ENCODE results near the gene MGAT4C.
"Not testable (repeated sequence)": the region's sequence is repeated elsewhere in the genome, so short reads cannot be mapped to it uniquely, and the experiment has no call there.

MGAT4C gene

DNA sequence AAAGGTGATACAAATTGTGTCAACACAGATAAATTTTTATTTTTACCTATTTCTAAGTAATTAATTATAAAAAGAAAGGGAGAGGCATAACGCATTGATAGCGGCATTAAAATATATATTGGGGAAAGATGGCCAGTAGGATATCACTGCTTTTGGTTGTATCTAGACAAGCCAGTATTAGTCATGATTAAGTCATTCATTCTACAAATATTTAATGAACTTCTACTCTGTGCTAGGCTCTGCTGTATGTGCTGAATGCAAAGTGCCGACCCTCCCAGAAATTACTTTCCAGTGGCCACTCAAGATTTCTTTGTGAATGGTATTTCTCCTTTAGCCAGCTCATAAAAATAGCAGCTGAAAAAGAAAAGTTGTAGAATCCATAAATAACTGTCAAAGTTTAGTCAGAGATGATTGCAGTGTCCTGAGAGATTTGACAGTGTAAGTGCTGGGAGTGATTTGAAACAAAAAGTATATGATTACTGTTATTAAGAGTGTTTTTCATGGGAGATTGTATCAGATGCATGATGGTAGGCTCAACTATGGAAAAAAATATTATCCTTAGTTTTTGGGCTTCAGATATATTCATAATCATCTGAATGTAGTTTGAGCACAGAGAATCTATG, 133.2 kb downstream of the MGAT4C start:
- DNase-seq, result no peak

DNA sequence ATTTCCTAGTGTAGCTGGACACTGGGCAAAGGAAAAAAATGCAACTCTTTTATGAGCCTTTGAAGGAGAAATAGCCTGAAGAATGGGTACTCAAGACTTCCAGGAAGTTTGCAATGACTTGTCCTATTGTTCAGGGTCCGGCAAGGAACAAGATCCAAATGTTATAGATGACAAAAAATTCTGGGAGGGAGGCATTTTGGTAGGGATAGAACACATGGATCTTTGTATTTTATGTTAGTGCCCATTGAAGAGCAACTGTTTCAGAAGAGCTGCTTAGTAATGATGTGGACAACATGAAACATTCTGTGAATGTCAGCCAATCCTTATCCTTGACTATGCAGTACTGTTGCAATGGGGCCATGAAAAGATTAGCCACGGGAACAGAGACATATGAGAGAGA, 138.0 kb downstream of the MGAT4C start:
- no peak for DNase-seq

DNA sequence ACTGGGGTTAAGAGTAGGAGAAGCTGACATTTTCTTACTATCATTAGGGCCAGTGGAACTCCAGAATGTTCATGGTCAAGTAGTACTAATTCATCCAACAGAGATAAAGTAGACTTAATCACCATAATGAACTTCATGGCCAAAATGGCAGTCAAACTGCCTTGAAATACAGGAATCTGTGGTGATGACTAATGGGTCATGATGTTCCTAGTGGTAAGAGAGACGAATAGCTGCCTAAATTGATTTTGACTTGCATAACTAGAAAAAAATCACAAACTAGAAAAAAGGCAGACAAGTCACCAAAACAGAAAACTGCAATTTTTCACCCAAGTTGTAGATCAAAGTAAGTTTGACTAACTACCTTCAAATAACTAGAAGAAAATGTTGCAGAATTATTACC, 138.5 kb downstream of the MGAT4C start:
- no peak for DNase-seq

DNA sequence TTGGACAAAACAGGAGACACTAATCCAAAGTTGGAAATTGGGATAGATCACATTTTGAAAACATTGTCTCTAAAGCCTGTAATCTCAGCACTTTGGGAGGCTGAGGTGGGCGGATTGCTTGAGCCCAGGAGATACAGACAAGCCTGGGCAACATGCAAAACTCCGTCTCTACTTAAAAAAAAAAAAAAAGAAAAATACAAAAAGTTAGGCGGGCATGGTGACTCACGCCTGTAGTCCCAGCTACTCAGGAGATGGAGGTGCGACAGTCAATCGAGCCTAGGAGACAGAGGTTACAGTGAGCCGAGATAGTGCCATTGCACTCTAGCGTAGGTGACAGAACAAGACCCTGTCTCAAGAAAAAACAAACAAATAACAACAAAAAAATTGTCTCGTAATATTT, 152.1 kb downstream of the MGAT4C start:
- DNase-seq, result no peak

DNA sequence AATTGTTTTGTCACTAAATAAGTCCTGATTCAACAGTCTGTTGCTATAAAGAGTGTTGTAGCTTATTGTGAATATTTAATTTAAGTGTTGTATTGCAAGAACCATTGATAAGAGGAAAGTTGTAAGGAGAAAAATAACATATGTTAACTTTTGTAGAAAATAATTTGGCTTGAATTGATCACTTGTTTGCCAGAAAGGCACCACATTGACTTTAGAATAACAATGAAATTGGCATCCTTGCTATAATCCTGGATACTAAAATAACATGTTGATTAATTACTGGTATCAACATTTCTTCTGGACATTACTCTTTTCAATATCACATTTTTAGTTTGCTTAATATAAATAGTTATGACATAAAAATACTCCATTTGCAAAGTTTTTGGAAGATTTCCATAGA, 159.0 kb downstream of the MGAT4C start:
- no peak for DNase-seq

DNA sequence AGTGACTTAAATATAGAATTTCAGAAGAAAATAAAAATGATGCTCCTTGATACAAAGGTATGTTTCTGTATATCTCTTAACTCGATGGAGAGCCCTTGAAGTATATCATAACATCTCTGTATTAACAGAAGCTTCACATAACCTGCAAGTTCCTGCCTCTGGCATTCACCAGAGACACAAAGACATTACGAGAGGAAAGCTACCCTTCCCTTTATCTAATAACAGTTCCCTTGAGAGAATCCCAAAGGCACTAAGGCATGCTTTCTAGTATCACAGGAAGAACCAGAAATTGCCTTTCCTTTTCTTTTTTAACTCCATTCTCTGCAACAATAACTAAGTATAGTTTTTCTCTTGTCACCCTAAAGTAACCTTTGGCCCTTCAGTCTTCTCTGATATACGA, 164.5 kb downstream of the MGAT4C start:
- no peak for DNase-seq

DNA sequence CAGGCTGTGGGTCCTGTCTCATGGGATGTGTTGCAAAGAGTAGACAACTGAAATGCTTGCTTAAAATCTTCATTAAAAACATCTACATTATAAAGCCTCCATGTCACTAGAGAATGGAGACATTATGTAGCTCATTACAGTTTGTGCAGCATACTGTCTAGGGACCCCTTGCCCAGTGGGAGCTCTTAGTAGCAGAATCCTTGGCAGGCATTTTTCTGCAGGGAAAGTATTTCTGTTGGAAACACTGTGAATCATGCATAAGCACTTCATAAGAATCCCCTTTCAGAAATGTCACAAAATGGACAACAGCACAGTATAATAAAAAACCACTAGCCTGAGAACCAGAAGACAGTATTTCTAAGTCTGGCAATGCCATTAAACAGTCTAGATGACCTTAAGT, 174.3 kb downstream of the MGAT4C start:
- no peak for DNase-seq

DNA sequence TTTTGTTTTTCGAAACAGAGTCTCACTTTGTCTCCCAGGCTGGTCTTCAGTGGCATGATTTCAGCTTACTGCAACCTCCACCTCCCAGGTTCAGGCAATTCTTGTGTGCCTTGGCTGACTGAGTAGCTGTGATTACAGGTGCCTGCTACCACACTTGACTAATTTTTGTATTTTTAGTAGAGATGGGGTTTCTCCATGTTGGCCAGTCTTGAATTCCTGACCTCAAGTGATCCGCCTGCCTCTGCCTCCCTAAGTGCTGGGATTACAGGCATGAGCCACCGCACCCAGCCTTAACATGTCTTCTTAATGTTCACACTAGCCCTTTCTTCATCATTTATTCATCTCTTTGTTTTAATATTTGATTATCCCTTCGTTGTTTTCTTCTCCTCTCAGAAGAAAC, 197.1 kb downstream of the MGAT4C start:
- DNase-seq, result not testable (repeated sequence)

DNA sequence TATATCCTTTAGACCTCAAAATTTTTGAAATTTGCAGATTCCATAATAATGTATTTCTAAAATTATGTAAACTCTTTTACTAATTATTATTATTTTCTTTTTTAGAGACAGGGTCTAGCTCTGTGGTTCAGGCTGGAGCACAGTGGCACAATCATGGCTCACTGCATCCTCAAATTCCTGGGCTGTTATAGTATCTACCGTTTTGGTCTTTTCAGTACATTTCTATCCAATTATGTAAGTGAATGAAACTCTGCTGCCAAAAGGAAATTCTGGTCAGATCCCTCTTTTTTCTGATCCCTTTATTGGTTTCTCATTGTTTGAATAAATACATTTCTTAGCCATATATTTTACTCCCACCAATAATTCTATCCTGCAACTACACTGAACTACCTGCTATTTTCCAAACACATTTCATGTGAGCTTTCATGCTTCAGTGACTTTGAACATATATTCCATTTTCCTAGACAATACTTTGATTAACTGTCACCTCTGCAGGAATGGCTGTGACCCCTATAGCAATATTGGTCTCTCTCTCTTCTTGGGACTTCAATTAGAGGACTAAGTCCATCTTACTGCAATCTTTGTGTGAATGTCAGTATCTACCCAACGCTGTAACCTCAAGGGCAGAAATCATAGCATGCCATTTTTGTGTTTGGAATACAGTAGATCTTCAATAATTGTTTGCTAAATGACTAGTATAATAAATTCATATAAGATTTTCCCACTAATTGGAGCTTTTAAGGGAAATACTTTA, 198.9 kb downstream of the MGAT4C start:
- no peak for DNase-seq

DNA sequence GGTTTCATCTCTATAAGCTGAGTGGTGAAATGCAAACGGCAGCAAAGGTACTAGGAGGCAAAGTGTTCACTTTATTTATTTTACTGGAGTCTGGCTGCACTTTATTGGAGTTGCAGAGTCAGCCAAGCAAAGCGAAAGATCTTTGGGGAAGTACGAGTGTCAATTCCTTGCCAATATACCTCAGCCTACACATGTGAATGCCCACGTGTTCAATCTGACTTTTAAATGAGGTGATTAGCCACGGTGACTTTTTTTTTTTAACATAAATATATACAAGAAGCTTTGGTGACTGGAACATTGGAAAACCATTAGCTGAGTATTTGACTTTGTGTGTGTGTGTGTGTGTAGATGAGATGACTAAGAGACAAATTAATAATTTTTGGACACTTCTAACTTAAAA, 203.3 kb downstream of the MGAT4C start:
- DNase-seq, result no peak

DNA sequence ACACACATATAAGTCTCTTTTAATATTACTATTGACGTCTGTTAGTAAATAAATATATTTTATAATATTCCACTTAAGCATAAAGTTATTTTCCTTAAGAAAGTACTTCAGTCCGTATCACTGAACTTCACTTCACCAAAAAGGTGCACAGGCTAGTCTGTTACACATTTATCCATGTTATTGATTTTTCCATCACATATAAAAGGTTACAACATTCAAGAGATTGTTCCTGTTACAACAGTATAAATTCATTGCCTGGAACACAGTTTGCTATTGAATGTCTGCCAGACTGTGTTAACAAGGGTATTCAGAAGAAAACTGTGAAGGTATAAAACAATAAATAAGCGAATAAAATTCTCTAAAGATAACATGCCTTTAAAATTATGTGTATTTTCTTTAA, 206.2 kb downstream of the MGAT4C start:
- DNase-seq, result no peak

DNA sequence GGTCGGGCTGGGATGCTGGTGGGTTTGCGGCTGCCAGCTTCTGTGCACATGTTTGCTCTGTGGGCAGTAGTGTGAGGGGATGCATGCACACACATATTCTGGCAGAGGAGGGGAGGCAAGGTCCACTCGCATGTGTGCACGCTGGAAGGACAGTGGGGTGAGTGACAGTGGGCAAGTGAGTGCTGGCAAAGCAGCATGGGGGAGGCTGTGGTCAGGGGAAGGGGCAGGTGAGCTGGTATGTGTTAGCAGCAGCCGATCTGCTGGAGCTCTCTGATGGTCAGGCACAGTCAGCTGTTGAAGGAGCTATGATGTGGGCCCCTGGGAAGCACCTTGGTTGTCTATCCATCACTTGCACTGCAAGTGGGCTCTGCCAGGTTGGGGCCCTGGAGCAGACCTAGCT, 211.8 kb downstream of the MGAT4C start:
- no peak for DNase-seq

DNA sequence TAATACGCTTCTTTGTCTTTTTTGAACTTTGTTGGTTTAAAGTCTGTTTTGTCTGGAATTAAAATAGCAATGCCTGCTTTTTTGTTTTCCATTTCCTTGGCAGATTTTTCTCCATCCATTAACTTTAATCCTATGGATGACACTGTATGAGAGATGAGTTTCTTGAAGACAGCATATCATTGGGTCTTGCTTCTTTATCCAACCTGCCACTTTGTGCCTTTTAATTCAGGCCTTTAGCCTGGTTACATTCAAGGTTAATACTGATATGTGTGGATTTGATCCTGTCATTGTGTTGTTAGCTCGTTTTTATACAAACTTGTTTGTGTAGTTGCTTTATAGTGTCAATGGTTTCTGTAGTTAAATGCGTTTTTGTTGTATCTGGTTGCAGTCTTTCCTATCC, 214.1 kb downstream of the MGAT4C start:
- DNase-seq, result no peak

DNA sequence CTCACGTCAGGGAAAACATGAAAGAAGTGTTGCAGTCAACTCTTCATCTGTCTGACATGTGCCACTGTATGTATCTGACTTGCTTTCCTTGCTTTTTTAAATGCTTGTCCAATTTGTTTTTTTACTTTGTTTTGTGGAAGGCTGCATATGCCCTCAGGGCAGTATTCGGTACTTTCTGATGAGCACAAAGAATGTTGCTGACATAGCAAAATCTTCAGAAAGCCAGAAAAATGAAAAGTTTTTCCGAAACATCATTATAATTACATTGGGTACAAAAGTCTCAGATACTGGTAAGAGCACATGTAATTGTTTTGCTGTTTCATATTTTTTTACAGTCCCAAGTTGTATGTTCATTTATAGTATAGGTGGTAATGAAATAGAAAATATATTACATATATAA, 237.8 kb downstream of the MGAT4C start:
- no peak for DNase-seq

DNA sequence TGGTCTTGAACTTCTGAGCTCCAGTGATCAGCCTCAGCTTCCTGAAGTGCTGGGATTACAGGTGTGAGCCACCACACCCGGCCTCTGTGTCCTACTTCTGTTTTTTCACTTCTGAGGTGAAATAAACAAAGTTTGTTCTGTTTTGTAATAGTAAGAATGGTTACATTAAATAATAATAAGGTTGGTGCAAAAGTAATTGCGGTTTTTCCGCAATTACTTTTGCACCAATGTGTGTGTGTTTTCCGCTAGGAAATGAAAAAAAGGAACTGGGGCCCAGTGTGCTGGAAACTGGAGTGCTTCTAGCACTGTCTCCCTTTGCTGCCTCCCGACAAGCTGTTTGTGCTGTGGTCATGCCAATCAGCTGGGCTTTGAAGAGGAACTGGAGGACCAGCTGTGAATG, 241.2 kb downstream of the MGAT4C start:
- DNase-seq, result peak; percentile 4

DNA sequence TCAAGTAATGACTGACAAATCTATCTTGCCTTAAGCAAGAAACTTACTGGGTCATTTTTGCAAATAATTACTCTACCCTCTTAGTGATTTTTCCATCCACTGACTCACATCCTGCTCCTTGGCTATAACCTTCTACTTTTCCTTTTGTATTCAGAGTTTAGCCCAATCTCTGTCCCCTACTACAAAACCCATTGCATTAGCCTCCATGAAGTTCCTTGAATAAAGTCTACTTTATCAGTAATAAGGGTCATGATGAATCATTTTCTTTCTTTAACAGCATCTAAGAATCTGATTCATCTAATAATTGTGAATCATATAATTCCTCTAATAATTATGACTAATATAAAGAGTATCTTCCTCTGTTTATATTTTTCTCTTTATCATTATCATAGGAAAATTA, 249.5 kb downstream of the MGAT4C start:
- no peak for DNase-seq

DNA sequence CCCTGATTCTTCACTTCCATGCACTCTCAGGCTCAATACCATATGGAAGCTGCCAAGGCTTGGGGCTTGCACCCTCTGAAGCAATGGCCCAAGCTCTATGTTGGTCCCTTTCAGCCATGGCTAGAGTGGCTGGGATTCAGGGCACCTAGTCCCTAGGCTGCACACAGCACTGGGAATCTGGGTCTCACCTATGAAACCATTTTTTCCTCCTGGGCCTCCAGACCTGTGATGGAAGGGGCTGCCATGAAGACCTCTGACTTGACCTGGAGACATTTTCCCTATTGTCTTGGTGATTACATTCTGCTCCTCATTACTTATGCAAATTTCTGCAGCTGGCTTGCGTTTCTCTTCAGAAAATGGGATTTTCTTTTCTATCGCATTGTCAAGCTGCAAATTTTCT, 258.1 kb downstream of the MGAT4C start:
- no peak for DNase-seq

DNA sequence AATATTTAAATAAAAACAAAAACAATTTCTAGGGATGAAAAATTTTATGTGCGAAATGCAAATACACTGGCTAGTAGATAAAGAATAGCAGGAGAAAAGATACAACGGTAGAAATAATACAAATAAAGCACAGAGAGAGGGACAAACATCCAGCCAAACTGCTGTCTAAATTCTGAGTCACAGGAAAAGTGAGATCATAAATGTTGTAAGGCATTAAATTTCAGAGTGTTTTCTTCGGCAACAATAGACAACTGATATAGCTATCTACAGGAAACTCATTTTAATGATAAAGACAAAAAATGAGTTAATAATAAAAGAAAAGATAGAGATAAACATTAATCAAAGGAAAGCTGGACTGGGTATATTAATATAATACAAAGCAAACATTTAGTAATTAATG, 259.9 kb downstream of the MGAT4C start:
- no peak for DNase-seq

DNA sequence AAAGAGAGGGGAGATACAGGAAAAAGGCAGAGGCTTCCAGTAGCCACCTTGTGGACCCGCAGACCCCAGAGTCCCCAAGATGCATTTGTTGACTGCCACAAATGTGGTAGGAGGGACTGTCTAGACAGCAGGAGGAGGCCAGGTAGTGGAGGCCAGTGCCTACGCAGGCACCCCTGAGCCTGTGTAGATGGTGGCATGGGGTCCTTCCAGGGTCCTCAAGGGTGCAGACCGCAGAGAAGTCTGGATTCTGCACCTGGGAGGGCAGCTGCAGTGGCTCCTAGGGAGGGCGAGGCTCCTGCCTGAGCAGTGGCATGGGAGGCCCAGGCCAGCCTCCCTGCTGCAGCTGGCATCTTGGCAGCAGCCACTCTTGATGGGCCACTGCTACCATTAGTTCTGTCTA, 262.4 kb downstream of the MGAT4C start:
- DNase-seq, result no peak

DNA sequence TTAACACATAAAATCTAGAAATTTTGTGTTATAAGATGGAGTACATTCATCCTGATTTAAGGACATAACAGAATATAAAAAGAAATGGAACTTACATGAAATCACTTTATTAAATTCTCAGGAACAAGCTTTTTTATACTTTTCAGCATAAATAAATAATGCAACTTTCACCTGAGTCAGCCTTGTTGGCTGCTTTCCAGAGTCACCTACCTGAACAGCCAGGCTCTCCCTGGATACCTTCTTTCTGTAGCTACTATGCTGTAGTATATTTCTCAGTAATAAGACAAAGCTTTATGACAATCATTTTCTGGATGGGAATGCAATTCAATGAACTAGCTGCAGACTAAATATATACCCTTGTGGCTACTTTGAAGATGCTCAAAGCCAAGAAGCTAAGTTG, 270.2 kb downstream of the MGAT4C start:
- peak; percentile 3 for DNase-seq

DNA sequence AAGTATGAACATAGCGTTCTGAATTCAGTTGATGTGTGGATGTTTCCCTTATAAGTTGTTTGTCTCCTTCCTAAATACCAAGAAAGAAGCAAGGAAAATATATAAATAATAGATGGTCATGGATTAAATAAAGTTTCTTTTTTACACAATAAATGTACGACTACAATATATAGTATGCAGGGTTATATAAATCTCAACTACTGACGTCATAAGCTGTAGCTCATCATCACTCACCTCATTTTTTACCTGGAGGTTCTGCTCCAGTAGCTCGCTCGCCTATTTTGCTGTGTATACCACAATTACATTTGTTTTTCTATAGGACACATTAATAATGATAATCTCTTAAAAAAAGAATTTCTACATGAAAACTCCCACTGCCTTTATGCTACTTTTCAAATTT, 272.6 kb downstream of the MGAT4C start:
- no peak for DNase-seq

DNA sequence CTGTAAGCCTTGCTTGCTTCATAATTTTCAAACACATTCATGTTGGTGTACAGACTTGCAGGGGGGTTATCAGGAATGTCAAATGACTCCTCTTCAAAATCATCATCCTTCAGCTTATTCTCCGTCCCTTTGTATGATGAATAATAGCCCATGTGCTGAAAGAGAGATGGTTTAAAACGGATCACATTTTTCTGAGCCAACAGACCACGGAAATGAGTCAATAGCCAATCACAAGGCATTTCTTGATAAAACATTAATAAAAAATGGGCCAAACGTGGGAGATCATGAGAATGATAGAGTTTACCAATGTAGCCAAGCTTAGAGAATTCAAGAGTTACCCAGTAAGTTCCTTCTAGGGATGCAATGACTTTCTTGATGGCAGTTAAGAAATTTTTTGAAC, 276.6 kb downstream of the MGAT4C start:
- DNase-seq, result no peak

DNA sequence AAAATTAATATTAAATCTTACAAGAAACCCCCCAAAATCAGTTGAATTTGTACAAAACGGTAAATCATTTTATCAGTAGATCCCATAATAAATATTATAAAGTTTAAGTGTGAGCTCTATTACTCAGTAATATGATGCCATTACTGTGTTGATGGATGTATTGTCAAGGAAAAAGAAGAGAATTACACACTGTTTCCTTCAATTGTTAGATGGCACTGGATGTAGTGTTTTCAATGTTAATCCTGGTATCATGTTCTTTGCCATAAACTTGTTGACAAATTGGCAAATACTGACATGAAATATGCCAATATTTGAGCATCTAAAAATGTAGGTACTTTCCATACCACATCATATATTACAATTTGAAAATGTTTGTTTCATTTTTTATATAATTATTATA, 280.5 kb downstream of the MGAT4C start:
- no peak for DNase-seq

DNA sequence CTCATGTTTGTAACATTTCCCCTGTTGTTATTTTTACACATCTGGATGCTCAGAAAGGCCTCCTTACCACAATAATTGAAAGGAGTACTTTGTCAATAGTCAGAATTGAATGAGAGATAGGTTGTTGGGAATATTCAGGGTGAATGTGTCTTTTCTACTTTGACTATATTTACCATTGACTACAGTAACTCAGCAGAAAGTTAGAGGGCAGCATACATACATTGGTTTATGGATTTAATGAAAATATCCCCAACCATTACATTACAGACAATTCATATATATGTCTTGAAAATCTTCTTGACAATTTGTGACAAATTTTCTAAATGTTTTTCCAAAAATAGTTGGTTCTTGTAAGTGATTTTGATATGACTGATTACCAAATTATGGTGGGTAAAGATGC, 284.4 kb downstream of the MGAT4C start:
- no peak for DNase-seq

DNA sequence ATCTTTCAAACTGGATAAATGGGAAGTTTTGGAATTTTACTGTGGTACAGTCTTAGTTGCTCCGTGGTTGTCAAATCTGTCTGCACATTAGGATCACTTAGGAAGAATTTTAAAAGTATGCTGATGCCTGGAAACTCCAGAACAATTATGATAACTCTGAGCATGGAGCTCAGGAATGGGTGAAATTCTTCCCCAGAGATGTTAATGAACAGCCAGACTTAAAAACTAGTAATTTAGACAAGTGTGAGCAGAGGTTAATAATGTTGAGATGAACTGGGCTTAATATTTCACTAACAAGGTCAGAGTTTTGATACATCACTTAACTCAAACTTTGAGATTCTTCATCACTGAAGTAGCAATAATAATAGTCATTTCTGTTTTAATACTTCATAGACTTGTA, 287.6 kb downstream of the MGAT4C start:
- DNase-seq, result no peak

All from RPMI8226 (cell line).